Endometrial microvascular endothelial cells (primary cell): ENCODE results near the gene PLN. TPM values are rescaled to one million over a fixed set of nuclear protein-coding genes. Genes with fewer than 3 reads are reported as not detected.

ENCODE experiments used
- in situ Hi-C: cut with HindIII; loops from 2 replicates; pipeline ENCODE4 v1.10.0; 2017; ENCODE audit warnings: low sequenced_read_pairs, low pct_unique_long_range_greater_than_20kb; ENCODE audit errors: inconsistent ontology term
- total RNA-seq: library from RNA; depleted of rRNA; stranded (reverse); fragments of >200 nt; gene quantifications from one replicate; pipeline ENCODE4 v1.2.3, GENCODE V29; 2015; ENCODE audit errors: inconsistent ontology term

Gene PLN
- total RNA-seq, 1 donor from 2014 or later = not detected

DNA sequence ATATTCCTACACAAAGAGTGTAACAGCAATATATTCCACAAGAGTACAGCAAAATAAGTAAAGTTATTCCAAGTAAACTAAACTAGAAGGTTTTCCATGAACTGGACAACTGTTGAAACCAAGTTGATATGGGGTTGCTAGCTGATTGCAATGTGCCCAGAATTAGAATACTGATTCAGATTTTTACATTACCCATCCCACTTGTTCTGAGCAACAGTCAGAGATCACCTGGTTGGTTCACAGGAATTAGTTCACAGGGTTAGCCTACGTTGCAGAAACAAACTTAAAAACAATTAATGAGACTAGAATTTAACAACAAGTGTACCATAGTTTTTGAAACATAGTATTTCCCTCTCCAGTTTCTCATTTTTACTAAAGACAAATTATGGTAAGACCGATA is 54.2 kb downstream of the PLN start:
- in situ Hi-C loops = no loop called here

DNA sequence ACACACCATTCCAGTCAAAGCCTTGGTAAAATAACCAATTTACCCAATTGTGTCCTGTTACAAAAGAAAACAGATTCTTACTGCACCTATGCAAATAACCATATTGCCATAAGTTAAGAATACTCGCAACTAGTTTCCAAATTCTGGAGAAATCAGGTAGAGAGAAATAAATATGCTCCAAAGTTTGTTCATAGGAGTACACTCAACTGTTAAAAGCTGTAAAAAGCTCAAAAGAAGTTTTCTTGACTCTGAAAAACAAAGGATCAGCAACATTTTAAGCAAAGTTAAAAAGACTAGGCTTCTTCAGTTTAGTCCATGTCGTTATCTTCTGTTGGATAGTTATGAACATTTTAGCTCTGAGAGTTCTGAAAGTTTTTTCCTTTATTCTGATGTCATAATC is 55.3 kb downstream of the PLN start:
- in situ Hi-C loops = no loop called here

DNA sequence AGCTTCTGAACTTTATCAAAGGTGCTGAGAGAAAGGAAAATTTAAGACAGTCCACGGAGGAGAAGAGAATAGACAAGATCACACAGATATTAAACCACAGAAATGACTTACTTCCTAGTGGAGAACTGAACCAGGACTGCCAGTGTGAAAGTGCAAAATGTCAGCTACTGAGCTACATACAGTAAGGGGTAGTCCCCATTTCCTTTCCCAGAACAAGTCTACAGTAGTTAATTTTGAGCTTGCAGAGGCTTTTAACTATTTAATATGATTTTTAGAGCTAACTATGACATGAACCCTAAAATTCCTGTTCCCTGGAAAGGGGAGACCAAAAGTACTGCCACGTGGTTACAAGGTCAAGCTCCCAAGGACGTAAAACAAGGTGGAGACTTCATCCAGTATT is 58.2 kb downstream of the PLN start:
- in situ Hi-C loops = no loop called here

DNA sequence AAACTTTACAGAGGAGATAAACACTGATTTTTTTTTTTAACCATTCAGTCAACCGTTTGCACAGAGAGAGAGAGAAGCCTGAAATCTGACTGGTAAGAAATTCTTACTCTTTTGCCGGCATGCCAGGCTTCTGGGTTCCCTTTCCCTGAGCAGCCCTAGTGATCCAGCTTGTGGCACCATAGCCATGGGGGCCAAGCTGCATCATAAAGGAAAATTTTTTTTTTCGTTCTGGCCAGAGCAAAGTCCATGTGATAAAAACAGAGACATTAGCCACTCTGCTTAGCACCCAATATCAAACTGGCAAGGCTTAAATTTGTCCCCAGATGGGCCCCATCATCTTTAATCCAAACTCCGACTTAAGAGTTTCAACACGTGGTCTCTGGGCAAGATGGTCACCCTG is 58.8 kb downstream of the PLN start:
- in situ Hi-C loops = no loop called here

Other genes starting within 250 kb of the PLN start
- 5.9 TPM for gene CEP85L, start 103.3 kb downstream of the PLN start, total RNA-seq